GM10248 (cell line): Measurements from ENCODE around the gene HELZ2.
"Not testable (repeated sequence)": the region's sequence is repeated elsewhere in the genome, so short reads cannot be mapped to it uniquely, and the experiment has no call there.

Source experiments
- CTCF ChIA-PET: fragments of 300-600 bp; sonication (Branson Sonifier 250); formaldehyde crosslinking; extraction: SDS; loops from one replicate; lab custom pipeline; 2021; ENCODE audit warnings: antibody characterized with exemption; lab: Yijun Ruan, JAX
- POLR2A ChIA-PET: fragments of 350-650 bp; sonication (Branson Sonifier 250); formaldehyde crosslinking; extraction: SDS; loops from one replicate; lab custom pipeline; 2020; ENCODE audit warnings: antibody characterized with exemption; lab: Yijun Ruan, JAX
- DNase-seq: peaks from one replicate; pipeline ENCODE4 v3.0.0; 2012; ENCODE audit errors: extremely low spot score
- CTCF ChIP-seq: IDR thresholded peaks from 2 replicates; pipeline ENCODE4 v1.5.1; 2012; ENCODE audit warnings: mild to moderate bottlenecking, low read depth; ENCODE audit errors: extremely low read depth, missing control alignments, control extremely low read depth

Gene HELZ2

GRCh38 chr20:63561624-63562396 lies 12.2 kb downstream of the HELZ2 start:
- ChIA-PET POLR2A (interaction anchor here (1.2 kb wide), 1 partner anchor 20 kb away, joined by 4 read pairs; no protein-coding TSS in a partner anchor), CTCF (interaction anchor here (0.9 to 3.9 kb wide), 2 partner anchors 24 to 478 kb away, joined by 3 to 15 read pairs; partner anchors contain the start of gene PTK6)

GRCh38 chr20:63560856-63561609 lies 13.0 kb downstream of the HELZ2 start:
- ChIA-PET POLR2A (no interaction called here), CTCF (interaction anchor here (0.9 to 3.9 kb wide), 2 partner anchors 23 to 478 kb away, joined by 3 to 15 read pairs; partner anchors contain the start of gene PTK6)
- no peak for TF ChIP-seq CTCF
- no peak for DNase-seq

More at GRCh38 chr20:63561624-63562396, 12.2 kb downstream of the HELZ2 start:
- no peak for DNase-seq
- TF ChIP-seq CTCF: no peak

- TF ChIP-seq CTCF: no peak
- POLR2A ChIA-PET: interaction anchor here (0.5 kb wide), 1 partner anchor 14 kb away, joined by 4 read pairs; the partner anchor contains the start of gene HELZ2
- CTCF ChIA-PET: interaction anchor here (3.9 kb wide), 1 partner anchor 23 kb away, joined by 15 read pairs; the partner anchor contains the start of gene PTK6
- no peak for DNase-seq
Measured at GRCh38 chr20:63560333-63560805, 13.7 kb downstream of the HELZ2 start.

GRCh38 chr20:63559485-63560332 lies 14.3 kb downstream of the HELZ2 start:
- POLR2A ChIA-PET: interaction anchor here (0.5 kb wide), 1 partner anchor 14 kb away, joined by 4 read pairs; the partner anchor contains the start of gene HELZ2
- CTCF ChIA-PET, DNase-seq: not testable (repeated sequence)

- no peak for DNase-seq
- ChIA-PET CTCF (interaction anchor here (1.6 kb wide), 1 partner anchor 22 kb away, joined by 3 read pairs; the partner anchor contains the start of gene PTK6), POLR2A (interaction anchor here (0.7 kb wide), 1 partner anchor 14 kb away, joined by 3 read pairs; no protein-coding TSS in a partner anchor)
- no peak for TF ChIP-seq CTCF
Measured at GRCh38 chr20:63558804-63559484, 15.1 kb downstream of the HELZ2 start.

- ChIA-PET CTCF (interaction anchor here (1.0 to 1.6 kb wide), 2 partner anchors 20 to 416 kb away, joined by 3 to 4 read pairs; partner anchors contain the start of gene PTK6), POLR2A (interaction anchor here (0.6 kb wide), 1 partner anchor 17 kb away, joined by 3 read pairs; the partner anchor contains the start of gene HELZ2)
- DNase-seq: no peak
- TF ChIP-seq CTCF: no peak
Measured at GRCh38 chr20:63557481-63557891, 16.6 kb downstream of the HELZ2 start.
